Right lobe of liver (tissue), 4 donors: ENCODE data around the gene TBCB.

ENCODE experiments used
- CTCF ChIP-seq, 4 donors: fragments of 200-600 bp in 3 of 4; fragments of 450-650 bp in 1 of 4; IDR thresholded peaks; one replicate each; pipeline versions ENCODE4 v1.5.1 to v1.8.0; 2016 to 2022; ENCODE audit warnings: antibody characterized with exemption in 4 of 4, mild to moderate bottlenecking in 2 of 4
- POLR2A ChIP-seq: fragments of 450-650 bp; IDR thresholded peaks from one replicate; pipeline ENCODE4 v1.6.1; 2017; ENCODE audit warnings: antibody characterized with exemption, mild to moderate bottlenecking
- donor health status: DM: no; HTN: no; CAD: no.
- donor health status: DM: no; HTN: no; CAD: no.
- donor health status: DM: no; HTN: yes; CAD: no.

GRCh38 chr19:36100476-36100875 lies 14.8 kb upstream of the TBCB start:
- no peak for TF ChIP-seq CTCF (IDR thresholded peaks at IDR 0.05)
- TF ChIP-seq POLR2A, result no peak
